GM10266 (cell line): Measurements from ENCODE around the gene ACOXL.

Experiments used
- DNase-seq: peaks from one replicate; pipeline ENCODE4 v3.0.0; 2012; ENCODE audit errors: extremely low spot score
- TF ChIP-seq, protein P1 (sequence below): IDR thresholded peaks from 2 replicates; pipeline ENCODE4 v1.5.1; 2012; ENCODE audit warnings: mild to moderate bottlenecking, low read depth; ENCODE audit not compliant: control insufficient read depth, insufficient read depth; ENCODE audit errors: missing control alignments

Gene ACOXL

GRCh38 chr2:111142101-111142500, 409.7 kb downstream of the ACOXL start:
- TF ChIP-seq, protein P1, sequence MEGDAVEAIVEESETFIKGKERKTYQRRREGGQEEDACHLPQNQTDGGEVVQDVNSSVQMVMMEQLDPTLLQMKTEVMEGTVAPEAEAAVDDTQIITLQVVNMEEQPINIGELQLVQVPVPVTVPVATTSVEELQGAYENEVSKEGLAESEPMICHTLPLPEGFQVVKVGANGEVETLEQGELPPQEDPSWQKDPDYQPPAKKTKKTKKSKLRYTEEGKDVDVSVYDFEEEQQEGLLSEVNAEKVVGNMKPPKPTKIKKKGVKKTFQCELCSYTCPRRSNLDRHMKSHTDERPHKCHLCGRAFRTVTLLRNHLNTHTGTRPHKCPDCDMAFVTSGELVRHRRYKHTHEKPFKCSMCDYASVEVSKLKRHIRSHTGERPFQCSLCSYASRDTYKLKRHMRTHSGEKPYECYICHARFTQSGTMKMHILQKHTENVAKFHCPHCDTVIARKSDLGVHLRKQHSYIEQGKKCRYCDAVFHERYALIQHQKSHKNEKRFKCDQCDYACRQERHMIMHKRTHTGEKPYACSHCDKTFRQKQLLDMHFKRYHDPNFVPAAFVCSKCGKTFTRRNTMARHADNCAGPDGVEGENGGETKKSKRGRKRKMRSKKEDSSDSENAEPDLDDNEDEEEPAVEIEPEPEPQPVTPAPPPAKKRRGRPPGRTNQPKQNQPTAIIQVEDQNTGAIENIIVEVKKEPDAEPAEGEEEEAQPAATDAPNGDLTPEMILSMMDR: no peak
- DNase-seq: no peak

DNA sequence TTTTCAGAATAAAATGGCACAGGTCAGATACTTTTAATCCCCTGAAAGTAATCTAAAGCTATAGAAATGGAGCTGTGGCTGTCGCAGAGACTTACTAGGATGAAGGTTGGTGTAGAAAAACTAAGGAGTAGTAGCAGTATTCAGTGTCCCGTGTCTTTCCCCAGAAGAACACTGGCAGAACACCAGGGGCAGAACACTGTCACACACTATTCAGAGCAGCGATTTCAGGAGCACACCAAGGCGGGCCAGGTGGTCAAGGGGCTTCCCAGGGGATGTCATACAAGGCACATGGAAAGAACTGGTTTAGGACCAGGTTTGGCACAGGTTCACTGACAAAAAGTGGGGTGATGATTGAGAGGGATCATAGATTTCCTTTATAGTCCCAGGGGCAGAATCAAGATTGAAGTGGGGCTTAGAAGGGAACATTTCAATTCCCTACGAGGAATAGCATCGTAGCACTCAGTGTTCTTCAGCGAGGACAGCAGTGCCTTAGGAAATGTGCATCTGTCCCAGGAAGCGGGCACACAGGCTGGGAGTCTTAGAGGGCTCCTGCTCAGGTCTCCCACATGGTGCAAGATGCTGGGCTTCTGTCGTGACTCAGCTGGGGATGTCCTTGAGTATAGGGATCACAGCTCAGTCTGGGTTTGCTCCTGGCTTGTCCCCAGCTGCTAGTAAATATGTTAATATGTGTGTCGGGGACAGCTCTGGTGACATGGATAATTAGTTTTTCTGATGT, 410.9 kb downstream of the ACOXL start:
- DNase-seq: no peak
- TF ChIP-seq, protein P1: no peak

DNA sequence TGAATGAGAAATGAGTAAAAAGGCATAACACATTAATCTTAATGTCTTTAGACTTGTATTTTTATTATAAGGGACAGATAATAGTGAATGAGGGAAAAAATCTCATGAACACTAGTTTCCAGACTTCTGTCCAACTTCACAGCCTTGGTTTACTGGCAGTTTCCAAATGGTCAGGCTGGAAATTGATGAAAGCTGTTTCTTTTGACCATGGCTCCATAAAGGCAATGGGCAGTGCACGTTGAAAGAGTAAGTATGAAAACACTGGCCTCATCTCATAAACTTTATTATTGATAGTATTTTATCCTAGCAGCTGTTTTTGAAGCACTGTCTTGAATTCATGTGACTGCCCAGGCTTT, 411.4 kb downstream of the ACOXL start:
- TF ChIP-seq, protein P1: no peak

DNA sequence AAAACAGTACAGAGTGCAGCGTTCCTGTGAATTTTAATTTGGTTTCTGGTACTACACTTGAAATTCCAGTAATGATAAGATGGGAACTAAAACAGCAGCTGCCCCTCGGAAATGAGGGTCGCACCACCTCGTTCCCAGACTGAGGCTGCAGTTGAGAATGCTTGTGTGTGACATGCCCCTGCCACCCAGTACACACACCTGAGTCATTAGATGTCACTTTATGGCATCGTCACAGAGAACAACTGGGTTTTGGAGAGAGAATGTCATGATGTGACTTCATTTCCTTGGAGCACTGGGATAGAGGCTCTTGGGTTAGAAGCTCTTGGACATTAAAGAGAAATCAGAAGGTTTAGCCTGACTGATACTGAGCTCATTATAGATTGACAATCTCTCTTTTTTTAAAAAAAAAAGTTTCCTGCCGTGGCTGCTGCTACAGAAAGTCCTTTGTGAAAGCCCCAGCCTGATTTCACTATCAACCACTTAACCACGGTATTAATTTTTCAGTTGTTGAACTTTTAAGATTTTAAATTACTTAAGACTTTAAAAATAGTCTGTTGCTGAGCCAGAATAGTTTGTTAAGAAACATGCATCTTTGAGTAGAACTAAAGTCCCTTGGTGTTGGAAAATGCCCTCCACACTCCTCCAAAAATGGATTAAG, 412.9 kb downstream of the ACOXL start:
- TF ChIP-seq, protein P1: no peak
- no peak for DNase-seq

More for the DNA sequence above, 411.4 kb downstream of the ACOXL start:
- no peak for DNase-seq

- no peak for DNase-seq
- TF ChIP-seq, protein P1: no peak
Measured at GRCh38 chr2:111145951-111146350, 413.6 kb downstream of the ACOXL start.

DNA sequence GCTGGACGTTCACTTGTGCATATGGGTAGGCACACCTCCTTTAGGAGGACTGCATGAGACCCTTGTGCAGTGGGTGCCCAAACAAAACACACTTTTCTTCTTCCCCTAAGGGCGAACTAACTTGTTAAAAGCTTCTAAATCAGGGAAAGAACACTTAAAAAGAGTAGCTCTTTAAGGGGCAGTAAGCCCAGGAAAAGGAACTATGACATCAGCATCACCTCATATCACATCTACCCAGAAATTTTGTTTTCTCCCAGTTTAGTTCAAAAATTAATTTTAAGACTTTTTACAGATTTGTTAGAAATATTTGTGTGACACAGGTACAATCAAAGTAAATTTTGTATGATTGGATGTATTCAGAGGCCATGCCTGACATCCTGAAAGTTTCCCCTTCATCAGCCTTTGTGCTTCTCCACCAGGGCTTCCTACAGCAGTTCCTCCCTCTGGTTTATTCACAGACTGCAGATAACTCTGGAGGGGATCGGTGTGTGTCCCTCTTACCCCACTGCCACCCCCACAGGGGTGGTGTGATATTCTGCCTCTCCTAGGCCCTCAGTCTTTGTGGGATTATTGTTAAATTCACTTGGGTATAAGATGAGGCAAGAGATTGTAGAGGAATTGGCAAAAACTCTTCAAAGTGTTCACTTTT, 416.0 kb downstream of the ACOXL start:
- no peak for DNase-seq
- TF ChIP-seq, protein P1: no peak

DNA sequence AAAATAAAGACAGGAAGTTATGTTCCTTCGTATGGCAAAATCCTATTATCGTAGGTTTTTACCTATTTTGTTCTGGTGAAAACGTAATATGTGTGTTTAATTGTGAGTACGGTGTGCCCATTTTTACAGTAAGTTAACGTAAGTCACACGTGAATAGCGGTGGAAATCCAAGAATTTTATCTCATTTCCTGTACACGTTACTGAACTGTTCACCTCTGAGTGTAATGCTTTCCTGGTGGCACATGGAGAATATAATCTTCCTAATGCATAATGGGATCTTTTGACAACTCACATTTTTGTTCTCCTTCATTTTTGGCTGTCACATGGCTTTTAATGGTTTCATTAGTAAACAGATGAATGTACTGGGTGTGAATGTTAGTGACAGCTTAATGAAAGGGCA, 416.6 kb downstream of the ACOXL start:
- TF ChIP-seq, protein P1: no peak
- DNase-seq: no peak
